Chondrocyte (in vitro differentiated cells): ENCODE results near the gene PTCD2. TPM values are rescaled to one million over a fixed set of nuclear protein-coding genes. Genes with fewer than 3 reads are reported as not detected.

ENCODE experiments used
- DNase-seq: peaks from one replicate; pipeline ENCODE4 v3.0.0; 2021; ENCODE audit warnings: mixed read lengths, low spot score
- H3K27ac Mint-ChIP-seq: one replicate; pipeline ENCODE4 v1.8.0; 2021; ENCODE audit warnings: mild to moderate bottlenecking, moderate library complexity, mixed read lengths; ENCODE audit not compliant: unreplicated experiment
- H3K27me3 Mint-ChIP-seq: 2 replicates; pipeline ENCODE4 v1.8.0; 2021; ENCODE audit warnings: low read depth, mixed read lengths
- H3K36me3 Mint-ChIP-seq: 2 replicates; pipeline ENCODE4 v1.8.0; 2021; ENCODE audit warnings: low read depth, mixed read lengths
- H3K4me1 Mint-ChIP-seq: 2 replicates; pipeline ENCODE4 v1.8.0; 2021; ENCODE audit warnings: low read depth, mild to moderate bottlenecking, mixed read lengths
- H3K4me3 Mint-ChIP-seq: one replicate; pipeline ENCODE4 v1.8.0; 2021; ENCODE audit warnings: mild to moderate bottlenecking, moderate library complexity, mixed read lengths; ENCODE audit not compliant: unreplicated experiment
- H3K9me3 Mint-ChIP-seq: 2 replicates; pipeline ENCODE4 v1.8.0; 2021; ENCODE audit warnings: low read depth, mixed read lengths
- CTCF ChIP-seq: fragments of 200-600 bp; sonication (generic); IDR thresholded peaks from 2 replicates; pipeline ENCODE4 v1.5.0; 2021; ENCODE audit warnings: antibody characterized with exemption, mild to moderate bottlenecking, moderate library complexity
- total RNA-seq: library from RNA; stranded (reverse); gene quantifications from 3 replicates; pipeline ENCODE4 v1.2.1, GENCODE V29; 2021

The PTCD2 gene
- total RNA-seq, 1 donor from 2014 or later, result 8.5 TPM

DNA sequence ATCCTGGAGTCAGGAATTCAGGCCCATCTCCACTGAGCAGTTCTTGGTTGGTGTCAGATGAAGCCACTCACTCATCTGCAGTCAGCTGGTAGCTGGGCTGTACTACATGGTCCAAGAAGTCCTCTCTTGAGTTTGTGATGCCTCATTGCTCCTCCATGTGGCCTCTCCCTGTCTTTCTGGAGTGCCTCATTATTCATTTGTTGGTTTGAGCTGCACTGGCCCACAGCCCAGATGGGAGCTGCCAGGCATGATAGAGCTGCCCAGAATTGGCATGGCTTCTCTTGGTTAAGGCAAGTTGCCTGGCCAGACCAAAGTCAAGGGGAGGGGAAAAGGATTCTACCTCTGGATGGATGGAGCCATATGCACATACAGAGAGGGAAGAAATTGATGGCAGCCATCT is 8.0 kb downstream of the PTCD2 start:
- TF ChIP-seq CTCF, result no peak
- H3K36me3 Mint-ChIP-seq, result peaks cover 19% of the 10 kb centered on the region
- no peaks in the 10 kb centered on the region for H3K9me3 Mint-ChIP-seq
- H3K27ac Mint-ChIP-seq, result no peak overlapping the region
- no peak for DNase-seq
- no peaks in the 10 kb centered on the region for H3K27me3 Mint-ChIP-seq
- no peak overlapping the region for H3K4me3 Mint-ChIP-seq
- peaks cover 13% of the 10 kb centered on the region for H3K4me1 Mint-ChIP-seq

GRCh38 chr5:72330712-72331111 is 10.5 kb downstream of the PTCD2 start:
- Mint-ChIP-seq H3K27me3 (no peaks in the 10 kb centered on the region), H3K4me1 (peaks cover 8% of the 10 kb centered on the region), H3K36me3 (peaks cover 18% of the 10 kb centered on the region), H3K9me3 (no peaks in the 10 kb centered on the region), H3K4me3 (no peak overlapping the region), H3K27ac (no peak overlapping the region)
- no peak for TF ChIP-seq CTCF
- DNase-seq, result no peak

DNA sequence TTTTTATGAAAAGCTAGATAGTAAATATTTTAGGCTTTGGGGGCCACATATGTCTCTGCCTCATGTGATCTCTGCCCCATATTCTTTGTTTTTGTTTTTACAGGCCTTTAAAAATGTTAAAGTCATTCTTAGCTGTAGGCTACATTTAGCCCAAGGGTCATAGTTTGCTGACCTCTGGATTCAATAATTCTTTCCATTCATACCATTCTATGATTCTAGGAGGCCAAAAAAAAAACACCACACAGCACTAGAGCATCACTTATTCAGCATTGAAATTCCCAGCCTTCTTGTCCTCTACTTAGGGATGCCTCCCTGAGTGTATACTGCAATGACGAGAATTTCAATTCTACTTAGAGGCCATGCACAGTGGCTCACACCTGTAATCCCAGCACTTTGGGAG is 17.0 kb downstream of the PTCD2 start:
- Mint-ChIP-seq H3K4me3 (no peak overlapping the region), H3K9me3 (no peaks in the 10 kb centered on the region), H3K27ac (peak overlapping the region; percentile 45), H3K4me1 (peaks cover 4% of the 10 kb centered on the region), H3K27me3 (no peaks in the 10 kb centered on the region), H3K36me3 (peaks cover 10% of the 10 kb centered on the region)
- DNase-seq, result no peak
- no peak for TF ChIP-seq CTCF

GRCh38 chr5:72338689-72339209 is 18.6 kb downstream of the PTCD2 start:
- H3K9me3 Mint-ChIP-seq, result no peaks in the 10 kb centered on the region
- H3K4me1 Mint-ChIP-seq, result peaks cover 8% of the 10 kb centered on the region
- no peak overlapping the region for H3K4me3 Mint-ChIP-seq
- H3K27me3 Mint-ChIP-seq, result no peaks in the 10 kb centered on the region
- DNase-seq, result no peak
- TF ChIP-seq CTCF, result no peak
- peaks cover 15% of the 10 kb centered on the region for H3K36me3 Mint-ChIP-seq
- H3K27ac Mint-ChIP-seq, result no peak overlapping the region

GRCh38 chr5:72346398-72346797 is 26.2 kb downstream of the PTCD2 start:
- TF ChIP-seq CTCF, result no peak
- Mint-ChIP-seq H3K27ac (no peak overlapping the region), H3K36me3 (peaks cover 17% of the 10 kb centered on the region), H3K27me3 (no peaks in the 10 kb centered on the region), H3K4me1 (peaks cover 25% of the 10 kb centered on the region), H3K4me3 (no peak overlapping the region), H3K9me3 (no peaks in the 10 kb centered on the region)
- DNase-seq, result no peak
